ENCODE measurements around the gene DERL3.
A peak's percentile ranks its signal among the peaks of the same experiment; 100 is the strongest.
"Not testable (repeated sequence)": the region's sequence is repeated elsewhere in the genome, so short reads cannot be mapped to it uniquely, and the experiment has no call there.

Gene DERL3

DNA sequence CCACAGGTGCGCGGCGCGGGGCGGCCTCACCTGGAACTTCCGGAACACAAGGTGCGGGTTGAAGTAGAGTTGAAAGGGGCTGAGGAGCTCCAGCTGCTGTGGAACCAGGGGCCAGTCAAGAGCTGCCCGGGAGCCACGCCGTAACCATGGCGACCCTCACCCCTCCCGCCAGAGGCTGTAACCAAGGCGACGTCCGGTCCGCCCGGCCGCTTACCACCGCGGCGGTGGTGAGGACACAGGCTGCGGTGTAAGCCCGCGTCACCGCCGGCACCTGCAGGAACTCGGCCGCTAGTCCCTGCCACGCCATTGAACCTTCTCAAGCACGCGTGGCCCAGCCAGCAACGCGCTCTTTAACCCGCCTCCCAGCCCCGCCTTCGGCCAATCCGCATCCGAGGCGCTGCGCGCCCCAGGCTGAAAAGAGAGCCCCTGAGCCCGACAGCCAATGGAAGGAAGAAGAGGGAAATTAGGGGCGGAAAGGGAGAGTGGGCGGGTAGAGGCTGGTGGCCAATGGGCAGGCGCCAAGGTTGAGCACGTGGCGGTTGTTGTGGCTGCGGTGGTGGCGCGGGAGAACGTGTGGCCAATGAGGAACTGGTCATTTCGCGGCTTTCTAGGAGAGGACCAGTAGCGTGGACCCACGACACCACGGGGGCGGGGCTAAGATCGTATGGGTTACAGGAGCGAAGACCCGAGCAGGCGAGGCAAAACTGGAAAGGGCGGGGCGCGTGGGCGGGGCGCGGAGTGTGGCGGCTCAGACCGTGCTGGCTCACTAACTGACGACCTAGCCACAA is at the start of gene DERL3:
Gene DERL3 (minus strand): TSS at position 326 of the 788 bp plus-strand sequence. CDS start 19 bp downstream, at position 307.
- peak; percentile 94 for DNase-seq (ENCODE audit: low read depth)

DNA sequence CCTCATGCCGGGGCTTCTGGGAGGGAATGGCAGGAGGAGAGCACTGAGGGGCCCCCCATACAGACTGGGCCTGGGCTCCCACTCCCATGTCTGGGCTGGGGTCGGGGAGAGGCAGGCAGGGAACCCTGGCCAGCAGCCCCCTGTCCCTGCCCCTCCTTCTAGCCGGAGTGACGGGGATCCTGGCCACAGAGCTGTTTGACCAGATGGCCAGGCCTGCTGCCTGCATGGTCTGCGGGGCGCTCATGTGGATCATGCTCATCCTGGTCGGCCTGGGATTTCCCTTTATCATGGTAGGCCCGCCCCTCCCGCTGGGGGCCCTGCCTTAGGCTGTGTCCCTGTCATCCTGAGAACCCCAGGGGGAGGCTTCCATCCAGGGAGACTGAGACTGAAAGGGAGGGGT is 45.3 kb upstream of the DERL3 start:
- no peak for DNase-seq (ENCODE audit: low read depth)

- no peak for DNase-seq (ENCODE audit: low read depth)
Measured at GRCh38 chr22:23883658-23884057, 44.9 kb upstream of the DERL3 start.

GRCh38 chr22:23882370-23882769 is 43.6 kb upstream of the DERL3 start:
- DNase-seq (ENCODE audit: low read depth): no peak

DNA sequence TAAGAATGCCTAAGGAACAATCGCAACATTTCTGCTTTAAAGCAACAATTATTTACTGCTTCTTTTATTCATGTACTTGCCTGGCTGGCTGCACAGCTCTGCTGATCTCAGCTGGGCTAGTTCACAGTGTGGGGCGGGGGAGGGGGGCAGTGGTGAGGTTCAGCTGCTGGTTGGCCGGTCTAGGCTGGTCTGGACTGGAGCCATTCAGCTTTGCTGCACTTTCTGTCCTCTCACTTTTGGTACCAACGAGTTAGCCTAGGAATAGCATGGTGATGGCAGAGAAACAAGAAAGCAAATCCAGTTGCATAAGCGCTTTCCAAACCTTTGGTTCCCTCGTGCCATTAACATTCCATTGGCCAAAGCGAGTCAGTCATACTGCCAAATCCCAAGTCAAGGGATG is 39.4 kb upstream of the DERL3 start:
- no peak for DNase-seq (ENCODE audit: low read depth)

GRCh38 chr22:23877566-23877965 is 38.8 kb upstream of the DERL3 start:
- DNase-seq (ENCODE audit: low read depth): no peak

DNA sequence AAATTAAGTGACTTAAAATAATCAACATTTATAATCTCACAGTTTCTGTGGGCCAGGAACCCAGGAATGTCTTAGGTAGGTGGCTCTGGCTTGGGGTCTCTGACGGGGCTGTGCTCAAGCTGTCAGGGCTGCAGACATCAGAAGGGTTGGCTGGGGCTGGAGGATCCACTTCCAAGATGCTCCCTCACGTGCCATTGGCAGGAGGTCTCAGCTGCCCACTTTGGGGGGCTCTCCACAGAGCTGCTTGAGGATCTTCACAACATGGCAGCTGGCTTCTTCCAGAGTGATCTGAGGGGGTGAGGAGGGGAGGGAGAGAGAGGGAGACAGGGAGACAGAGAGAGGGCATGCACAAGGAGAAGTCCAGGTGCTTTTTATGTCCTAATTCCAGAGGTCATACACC is 37.0 kb upstream of the DERL3 start:
- DNase-seq (ENCODE audit: low read depth): no peak

DNA sequence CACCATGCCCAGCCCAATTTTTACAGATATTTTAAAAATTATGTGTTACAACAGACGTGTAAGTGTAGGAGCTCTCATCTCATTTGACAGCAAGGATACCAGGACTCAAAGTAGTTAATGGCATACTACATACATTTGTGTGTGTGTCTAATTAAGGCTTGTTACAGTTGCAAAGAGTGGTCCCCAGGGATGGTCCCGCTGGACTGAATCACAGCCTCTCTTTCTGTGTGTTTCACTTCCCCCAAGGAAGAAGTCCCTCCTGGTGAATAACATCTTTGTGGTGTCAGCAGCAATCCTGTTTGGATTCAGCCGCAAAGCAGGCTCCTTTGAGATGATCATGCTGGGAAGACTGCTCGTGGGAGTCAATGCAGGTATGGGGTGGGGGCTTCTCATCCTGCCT is 36.1 kb upstream of the DERL3 start:
- DNase-seq (ENCODE audit: low read depth): no peak

- DNase-seq (ENCODE audit: low read depth): no peak
Measured at GRCh38 chr22:23868580-23868979, 29.8 kb upstream of the DERL3 start.

- DNase-seq (ENCODE audit: low read depth): not testable (repeated sequence)
Measured at GRCh38 chr22:23864499-23865154, 25.8 kb upstream of the DERL3 start.

DNA sequence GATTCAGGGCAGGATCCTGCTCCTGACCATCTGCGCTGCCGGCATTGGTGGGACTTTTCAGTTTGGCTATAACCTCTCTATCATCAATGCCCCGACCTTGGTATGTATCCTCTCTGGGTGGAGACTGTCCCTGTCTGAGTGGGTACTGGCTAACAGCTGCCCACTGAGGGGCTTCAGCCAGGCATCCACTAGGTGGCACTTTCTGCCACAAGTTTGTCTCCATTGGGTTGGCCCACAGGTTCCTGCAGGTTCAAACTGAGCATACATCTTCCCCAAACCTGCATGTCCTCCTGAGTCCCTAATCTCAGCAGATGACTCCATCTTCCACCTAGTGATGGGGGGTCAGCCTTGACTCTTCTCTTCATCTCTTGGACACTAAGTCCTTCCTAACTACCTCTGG is 23.3 kb upstream of the DERL3 start:
- no peak for DNase-seq (ENCODE audit: low read depth)

GRCh38 chr22:23860187-23860586 is 21.4 kb upstream of the DERL3 start:
- DNase-seq (ENCODE audit: low read depth): not testable (repeated sequence)

- DNase-seq (ENCODE audit: low read depth): no peak
Measured at GRCh38 chr22:23859201-23859600, 20.4 kb upstream of the DERL3 start.

- no peak for DNase-seq (ENCODE audit: low read depth)
Measured at GRCh38 chr22:23858484-23858815, 19.6 kb upstream of the DERL3 start.

DNA sequence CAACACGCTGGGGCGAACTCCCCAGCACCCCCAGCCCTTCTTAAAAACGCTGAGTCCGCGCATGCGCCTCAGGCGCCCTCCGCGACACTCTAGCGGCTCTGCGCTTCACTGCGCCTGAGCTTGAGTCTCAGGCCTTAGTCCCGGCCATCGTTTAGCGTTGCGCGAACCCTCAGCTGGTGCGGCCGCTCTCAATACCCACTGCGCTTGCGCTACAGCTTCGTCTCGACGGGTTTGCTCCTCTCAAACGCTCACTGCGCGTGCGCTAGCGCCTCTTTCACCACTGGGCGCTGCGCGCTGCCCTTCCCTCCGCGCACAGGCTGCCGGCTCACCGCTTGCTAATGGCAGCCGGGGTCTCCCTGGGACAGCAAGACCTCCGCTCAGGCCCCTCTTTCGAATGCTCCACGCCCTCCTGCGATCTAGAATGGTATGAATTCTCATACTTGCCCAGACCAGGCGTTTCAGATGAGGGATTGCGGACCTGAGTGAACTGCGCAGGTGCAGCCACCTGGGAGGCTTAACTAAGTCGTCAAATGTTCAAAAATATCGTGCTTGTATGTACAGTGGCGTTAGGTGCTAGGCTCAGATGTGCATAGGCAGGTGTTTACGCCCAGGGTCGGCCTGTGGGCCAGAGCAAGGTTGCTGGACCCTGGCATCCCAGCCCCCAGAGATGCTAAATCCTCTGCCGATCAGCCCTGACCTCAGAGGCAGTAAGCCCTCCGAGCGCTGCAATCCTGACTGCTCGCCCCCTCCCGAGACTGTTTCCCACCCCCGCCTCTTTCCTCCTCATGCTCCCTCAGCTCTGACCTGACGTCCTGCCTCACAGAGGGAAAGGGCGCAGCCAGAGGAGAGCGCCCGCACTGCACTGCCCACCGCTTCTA is 19.0 kb upstream of the DERL3 start, which contains the start of gene SLC2A11:
Gene SLC2A11 (plus strand): TSS at position 270 of the 878 bp plus-strand sequence. CDS start 125 bp downstream, at position 395.
- peak; percentile 83 for DNase-seq (ENCODE audit: low read depth)

DNA sequence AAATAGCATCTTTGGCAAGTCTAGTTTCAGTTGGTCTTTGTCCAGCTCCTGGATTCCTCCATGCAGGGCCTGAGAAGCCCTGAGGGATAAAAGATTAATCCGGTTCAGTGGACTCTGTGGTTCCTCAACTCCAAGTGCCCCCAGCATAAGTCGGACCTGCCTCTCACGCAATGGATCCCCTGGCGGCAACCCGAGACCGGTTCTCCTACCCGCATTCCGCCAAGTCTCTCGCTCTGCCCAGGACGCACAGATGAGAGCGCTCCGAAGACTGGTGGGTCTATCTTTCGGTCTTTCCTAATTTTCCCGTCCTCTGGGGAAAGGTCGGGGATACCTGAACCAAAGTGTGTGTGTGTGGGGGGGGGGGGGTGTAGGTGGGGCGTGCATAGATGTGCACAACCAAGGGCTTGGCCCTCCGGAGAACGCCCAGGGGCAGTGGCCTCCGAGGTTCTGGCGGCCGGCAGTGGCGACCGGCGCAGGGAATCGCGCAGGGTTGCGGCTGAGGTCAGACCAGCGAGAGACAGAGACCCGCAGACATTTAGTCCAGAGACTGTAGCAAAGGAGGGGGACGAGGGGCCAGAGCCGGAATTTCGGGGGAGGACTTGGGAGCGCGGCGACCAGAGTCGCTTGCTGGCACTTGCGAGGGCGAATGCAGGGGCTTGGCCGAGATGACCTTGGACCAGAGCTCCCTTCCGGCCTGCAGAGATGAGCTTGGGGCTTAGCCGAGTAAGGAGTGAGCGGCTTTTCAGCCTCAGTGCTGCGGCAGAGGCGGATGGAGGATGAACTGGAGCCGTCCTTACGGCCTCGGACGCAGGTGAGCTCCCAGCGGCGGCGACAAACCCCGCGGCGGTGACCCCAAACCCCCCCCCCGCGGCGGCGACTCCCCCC is 18.2 kb upstream of the DERL3 start:
- no peak for DNase-seq (ENCODE audit: low read depth)

GRCh38 chr22:23850136-23850611 is 11.4 kb upstream of the DERL3 start:
- DNase-seq (ENCODE audit: low read depth): no peak

DNA sequence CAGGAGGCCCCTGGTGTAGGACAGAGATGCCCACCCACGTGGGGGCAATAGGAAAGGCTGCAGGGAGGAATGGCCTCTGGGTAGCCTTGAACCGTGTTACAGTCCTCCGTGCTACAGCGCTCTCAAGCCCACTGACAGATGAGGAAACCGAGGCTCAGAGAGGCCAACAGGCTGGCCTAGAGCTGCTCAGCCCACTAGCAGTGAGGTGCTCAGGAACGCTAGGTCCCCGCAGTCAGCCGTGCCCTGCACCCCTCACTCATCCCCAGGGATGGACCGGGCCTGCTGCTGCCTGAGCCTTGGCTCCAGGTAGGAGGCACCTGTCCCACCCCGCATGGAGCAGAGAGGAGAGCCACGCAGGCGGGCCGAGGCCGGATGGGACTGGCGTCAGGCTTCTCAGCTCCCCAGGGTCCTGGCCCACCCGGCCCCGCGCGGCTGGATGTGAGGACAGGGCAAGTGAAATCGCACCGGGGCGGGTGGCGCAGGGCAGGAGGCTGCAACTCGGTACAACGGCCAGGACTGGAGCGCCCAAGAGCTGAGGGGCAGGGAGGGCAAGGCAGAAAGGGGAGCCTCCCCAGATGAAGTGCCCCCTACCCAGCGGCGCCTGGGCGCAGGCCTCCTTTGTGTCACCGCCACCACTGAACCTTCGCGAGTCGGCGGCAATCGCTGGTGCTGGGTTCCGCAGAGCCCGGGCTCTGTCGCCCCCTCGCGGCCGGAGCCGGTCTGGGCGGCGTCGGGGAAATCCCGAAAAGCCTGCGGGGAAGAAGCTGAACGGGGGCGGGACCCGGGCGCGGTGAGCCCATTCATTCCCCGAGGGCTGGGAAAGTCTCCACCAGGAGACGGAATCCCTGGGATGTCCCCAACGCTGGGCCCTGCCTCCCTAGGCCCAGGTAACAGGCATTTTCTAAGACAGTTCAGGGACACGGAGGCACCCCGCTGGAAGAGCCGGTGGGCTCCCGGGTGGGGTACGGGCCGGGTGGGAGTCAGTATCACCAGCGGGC is 10.5 kb upstream of the DERL3 start:
- no peak for DNase-seq (ENCODE audit: low read depth)

- no peak for DNase-seq (ENCODE audit: low read depth)
Measured at GRCh38 chr22:23847991-23848864, 9.4 kb upstream of the DERL3 start.

Measured in non-pigmented ciliary epithelial cell (primary cell).